ENCODE data around the gene PTPRK.

The PTPRK gene

DNA sequence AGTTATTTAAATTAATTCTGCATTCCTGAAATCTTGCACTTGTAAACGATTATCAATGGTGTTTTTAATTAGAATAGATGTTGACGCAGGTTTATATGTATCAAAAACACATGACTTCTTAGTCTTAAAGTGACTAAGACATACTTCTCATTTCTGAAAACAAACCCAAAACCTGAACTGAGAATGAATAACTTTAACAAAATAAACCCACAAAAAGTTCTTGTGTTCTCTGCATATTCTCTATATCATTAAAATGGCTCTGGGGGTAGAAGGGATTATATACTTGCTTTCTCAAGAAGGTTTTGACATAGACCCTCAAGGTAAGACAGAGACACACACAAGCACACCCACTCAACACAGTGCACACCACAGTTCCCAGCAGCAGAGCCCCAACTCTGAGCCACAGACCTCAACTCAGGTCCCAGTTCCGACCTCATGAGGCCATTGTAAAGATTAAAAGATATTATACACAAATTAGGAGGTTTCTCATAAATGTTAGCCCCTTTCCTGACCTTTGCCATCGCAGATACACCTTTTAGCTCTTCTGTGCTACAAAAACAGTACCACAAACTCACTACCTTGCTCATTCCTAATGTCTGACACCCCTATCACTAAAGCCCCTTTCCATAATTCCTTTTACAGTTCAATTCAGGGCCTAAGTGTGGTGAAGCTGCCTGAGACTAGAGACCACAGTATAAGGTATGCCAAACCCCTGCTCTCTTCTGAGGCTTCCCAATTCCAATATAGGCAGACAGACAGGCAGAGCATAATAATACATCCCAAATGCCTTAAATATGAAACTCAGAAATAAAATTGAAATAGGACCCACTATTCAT, 267.8 kb downstream of the PTPRK start:
- TF ChIP-seq CTCF (IDR thresholded peaks at IDR 0.05; ENCODE audit: low read depth, low read length): no peak
- no peak overlapping the region for H3K4me3 ChIP-seq (ENCODE audit: low read depth, low read length)
- no peak for DNase-seq (ENCODE audit: low read depth, low spot score)
- in situ Hi-C loops (cut with HindIII; ENCODE audit: low sequenced_read_pairs): no loop called here

DNA sequence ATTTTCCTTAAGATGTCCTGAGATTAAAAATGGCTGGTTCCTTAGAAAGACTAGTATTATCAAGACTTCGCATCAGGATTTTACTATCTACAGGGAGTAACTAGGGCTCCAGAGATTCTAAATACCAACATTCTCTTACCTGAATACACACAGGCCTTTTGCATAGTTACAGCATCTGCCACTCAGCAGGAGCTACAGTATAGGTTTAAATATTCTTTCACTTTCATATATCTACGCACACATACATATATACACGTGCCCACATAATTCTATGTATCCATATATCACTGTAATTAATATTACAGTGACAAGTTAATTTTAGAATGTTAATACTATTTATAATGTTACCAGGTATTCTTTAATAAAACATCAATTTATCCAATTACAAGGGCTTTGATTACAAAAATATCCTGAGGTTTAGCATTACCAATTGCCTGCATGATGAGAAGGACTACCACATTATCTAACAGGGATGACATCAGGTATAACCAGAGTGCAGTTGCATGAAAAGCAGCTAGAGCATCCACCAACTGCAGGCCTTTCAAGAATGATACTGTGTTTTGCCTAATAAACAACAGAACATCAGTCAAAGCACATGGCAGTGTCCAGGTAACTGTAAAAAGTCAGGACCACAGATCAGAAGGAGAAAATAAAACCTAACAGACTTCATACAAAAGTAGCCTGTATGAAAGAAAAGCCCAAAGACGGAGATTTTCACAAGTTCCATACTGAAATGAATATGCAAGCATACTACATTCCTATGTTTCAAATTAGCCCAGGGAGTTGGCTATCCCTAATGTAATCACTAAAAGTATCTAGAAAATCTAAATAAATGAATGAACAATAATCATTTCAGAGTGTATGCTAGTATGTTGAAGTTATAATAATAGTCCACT, 268.7 kb downstream of the PTPRK start:
- no peak for TF ChIP-seq CTCF (IDR thresholded peaks at IDR 0.05; ENCODE audit: low read depth, low read length)
- H3K4me3 ChIP-seq (ENCODE audit: low read depth, low read length): no peak overlapping the region
- DNase-seq (ENCODE audit: low read depth, low spot score): no peak
- in situ Hi-C loops (cut with HindIII; ENCODE audit: low sequenced_read_pairs): no loop called here

GRCh38 chr6:128250370-128251070, 269.9 kb downstream of the PTPRK start:
- no peak overlapping the region for H3K4me3 ChIP-seq (ENCODE audit: low read depth, low read length)
- in situ Hi-C loops (cut with HindIII; ENCODE audit: low sequenced_read_pairs): no loop called here
- no peak for TF ChIP-seq CTCF (IDR thresholded peaks at IDR 0.05; ENCODE audit: low read depth, low read length)
- no peak for DNase-seq (ENCODE audit: low read depth, low spot score)

- in situ Hi-C loops (cut with HindIII; ENCODE audit: low sequenced_read_pairs): no loop called here
Measured at GRCh38 chr6:128249429-128249828, 271.0 kb downstream of the PTPRK start.

DNA sequence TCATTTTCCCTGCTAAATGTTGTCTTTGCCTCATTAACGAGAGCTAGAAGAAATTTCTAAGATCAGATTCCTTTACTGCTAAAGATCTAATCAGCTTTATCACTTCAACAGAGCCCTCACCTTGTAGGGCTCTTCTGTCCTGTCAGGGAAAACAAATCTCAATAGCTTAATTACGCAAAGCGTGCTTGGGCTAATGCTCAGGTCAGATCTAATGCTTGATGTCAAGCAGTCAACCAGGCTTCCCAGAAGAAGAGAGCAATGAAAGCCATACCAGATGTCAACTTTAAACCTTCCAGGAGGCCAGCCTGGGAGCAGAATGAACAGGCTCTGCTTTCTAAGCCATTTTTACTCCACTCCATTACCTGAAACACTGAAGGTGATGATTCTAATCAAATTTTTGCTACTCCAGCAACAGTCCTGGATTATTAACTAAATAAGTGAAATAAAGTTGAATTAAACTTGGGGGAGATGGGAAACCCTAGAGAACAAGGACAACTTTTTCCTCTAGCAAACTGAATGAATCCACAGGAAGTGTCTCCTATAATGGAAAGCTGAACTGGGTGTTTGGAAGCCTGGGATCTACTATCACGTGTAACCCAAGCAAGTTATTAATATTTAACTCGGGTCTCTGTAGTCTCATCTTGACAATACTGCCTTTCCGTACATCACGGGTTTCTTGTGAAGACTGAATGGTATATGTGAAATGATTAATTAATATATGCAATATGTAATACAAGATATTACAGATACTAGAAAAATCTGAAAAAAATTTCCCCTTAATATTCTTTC, 273.7 kb downstream of the PTPRK start:
- in situ Hi-C loops (cut with HindIII; ENCODE audit: low sequenced_read_pairs): no loop called here
- no peak for DNase-seq (ENCODE audit: low read depth, low spot score)
- TF ChIP-seq CTCF (IDR thresholded peaks at IDR 0.05; ENCODE audit: low read depth, low read length): no peak
- H3K4me3 ChIP-seq (ENCODE audit: low read depth, low read length): no peak overlapping the region

More at GRCh38 chr6:128249429-128249828, 271.0 kb downstream of the PTPRK start:
- TF ChIP-seq CTCF (IDR thresholded peaks at IDR 0.05; ENCODE audit: low read depth, low read length): no peak
- no peak for DNase-seq (ENCODE audit: low read depth, low spot score)
- H3K4me3 ChIP-seq (ENCODE audit: low read depth, low read length): no peak overlapping the region
